GM18505 (cell line): ENCODE results near the gene NFE2L3.
A peak's percentile ranks its signal among the peaks of the same experiment; 100 is the strongest.
"Not testable (repeated sequence)": the region's sequence is repeated elsewhere in the genome, so short reads cannot be mapped to it uniquely, and the experiment has no call there.

Experiments used
- ATAC-seq: cut with Tn5 transposase; IDR thresholded peaks from one replicate; pipeline ENCODE4 v1.9.1; 2021; ENCODE audit not compliant: unreplicated experiment
- POLR2A ChIP-seq: IDR thresholded peaks from 4 replicates; pipeline ENCODE4 v1.6.1; 2011; ENCODE audit warnings: borderline replicate concordance; ENCODE audit not compliant: insufficient read depth, insufficient read length; ENCODE audit errors: extremely low read depth

The NFE2L3 gene

DNA sequence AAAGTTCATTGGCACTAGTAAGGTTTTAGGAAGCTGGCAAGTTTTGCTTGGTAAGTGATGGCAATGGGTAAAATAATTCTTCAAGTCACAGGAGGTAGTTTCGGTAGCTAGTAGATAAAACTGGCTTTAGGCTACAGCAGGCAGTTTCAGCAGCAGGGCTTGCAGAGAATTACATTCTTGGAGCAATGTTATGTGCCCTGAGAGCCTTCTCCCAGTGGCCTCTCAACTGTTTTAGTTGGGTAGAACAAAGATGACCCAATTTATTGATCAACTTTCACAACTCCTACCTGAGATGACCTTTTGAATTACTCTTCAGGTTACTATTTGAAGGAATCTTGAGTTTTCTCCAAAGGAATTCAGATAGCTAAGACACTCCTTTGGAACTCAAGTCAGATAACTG, 16.4 kb upstream of the NFE2L3 start:
- no peak for ATAC-seq
- no peak for TF ChIP-seq POLR2A

DNA sequence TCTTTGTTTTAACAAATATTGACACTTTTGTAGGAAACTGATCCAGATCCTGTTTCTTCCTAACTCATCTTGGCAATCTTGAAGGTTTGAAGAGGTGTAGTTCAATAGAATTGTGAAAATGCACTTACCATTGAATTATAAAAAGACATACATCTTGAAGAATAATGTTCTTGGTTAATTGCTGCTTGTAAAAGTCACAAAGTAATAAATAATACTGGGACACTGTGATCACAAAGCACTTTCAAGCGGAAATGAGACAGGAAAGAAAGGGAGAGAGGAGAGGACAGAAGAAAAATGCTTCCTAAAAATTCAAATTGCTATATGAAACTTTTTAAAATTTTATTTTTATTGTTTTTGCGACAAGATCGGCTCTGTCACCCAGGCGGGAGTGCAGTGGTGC, 15.2 kb upstream of the NFE2L3 start:
- no peak for ATAC-seq
- no peak for TF ChIP-seq POLR2A

DNA sequence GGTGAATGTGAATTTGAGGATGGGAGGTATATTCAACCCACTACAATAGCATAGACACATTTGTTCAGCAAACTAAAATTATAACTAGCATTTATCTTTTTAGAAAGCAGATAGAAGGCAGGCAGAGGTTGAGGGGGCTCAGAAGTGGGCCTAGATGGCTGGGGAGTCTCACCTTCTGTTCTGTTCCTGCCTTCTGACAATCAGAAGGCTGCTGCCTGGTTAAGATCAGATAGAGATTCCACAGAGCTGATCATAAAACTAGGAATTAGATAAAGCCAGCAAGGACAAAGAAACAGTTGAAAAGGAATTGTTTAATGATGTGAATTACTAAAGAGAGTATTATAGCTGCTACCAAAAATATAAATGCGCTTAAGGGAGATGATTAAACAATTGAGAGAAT, 11.6 kb upstream of the NFE2L3 start:
- TF ChIP-seq POLR2A: no peak
- ATAC-seq: no peak

DNA sequence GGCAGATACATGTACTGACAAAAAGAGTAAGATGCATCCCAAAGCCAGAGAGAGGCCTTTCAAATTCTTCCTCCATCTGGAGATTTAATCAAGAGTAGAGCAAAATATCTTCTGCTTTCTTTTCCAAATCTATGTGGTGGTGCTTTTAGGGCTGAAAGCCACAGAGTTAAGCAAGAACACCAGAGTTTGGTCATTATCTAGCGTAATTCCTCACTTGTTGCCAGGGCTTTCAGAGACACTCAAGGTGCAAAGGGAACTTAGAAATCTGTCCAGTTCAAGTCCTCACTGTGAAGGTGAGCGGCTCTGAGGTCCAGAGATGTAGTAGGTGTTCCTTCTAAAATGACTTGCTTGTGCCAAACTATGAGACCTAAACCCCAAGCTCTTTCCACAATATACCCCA, 10.9 kb upstream of the NFE2L3 start:
- no peak for ATAC-seq
- TF ChIP-seq POLR2A: no peak

DNA sequence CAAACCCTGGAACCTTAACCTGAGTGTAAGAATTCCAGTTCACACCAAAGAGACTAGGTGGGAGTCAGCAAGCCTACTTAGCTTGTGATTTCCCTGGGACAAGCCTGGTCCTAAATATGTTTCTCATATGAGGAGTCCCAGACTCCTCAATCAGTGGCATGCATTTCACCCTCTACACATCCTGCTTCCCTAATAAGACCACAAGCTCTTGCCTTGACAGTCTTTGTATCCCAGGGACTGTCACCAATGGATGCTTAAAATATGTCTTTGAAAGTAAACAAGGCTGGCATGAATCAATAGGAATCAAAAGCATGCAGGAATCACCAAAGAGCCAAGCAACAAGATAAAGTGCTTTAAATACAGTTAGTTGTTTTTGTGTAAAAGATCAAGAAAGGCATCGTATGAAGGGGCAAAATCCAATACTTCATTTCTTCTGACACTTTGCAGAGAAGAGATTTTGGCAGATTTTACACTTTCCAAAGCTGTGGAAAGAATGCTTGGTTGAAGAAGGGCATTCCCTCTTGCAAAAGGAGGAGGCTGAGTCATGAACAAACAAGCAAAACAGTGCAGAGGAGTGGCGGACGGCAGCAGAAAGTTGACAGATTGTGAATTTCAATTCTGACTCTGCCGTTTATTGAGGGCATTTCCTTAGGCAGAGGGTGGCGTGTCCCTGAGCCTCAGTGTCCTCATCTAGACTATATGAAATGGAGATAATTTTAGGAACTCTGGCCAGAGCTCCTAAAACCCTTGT, 8.5 kb upstream of the NFE2L3 start:
- ATAC-seq: no peak
- no peak for TF ChIP-seq POLR2A

DNA sequence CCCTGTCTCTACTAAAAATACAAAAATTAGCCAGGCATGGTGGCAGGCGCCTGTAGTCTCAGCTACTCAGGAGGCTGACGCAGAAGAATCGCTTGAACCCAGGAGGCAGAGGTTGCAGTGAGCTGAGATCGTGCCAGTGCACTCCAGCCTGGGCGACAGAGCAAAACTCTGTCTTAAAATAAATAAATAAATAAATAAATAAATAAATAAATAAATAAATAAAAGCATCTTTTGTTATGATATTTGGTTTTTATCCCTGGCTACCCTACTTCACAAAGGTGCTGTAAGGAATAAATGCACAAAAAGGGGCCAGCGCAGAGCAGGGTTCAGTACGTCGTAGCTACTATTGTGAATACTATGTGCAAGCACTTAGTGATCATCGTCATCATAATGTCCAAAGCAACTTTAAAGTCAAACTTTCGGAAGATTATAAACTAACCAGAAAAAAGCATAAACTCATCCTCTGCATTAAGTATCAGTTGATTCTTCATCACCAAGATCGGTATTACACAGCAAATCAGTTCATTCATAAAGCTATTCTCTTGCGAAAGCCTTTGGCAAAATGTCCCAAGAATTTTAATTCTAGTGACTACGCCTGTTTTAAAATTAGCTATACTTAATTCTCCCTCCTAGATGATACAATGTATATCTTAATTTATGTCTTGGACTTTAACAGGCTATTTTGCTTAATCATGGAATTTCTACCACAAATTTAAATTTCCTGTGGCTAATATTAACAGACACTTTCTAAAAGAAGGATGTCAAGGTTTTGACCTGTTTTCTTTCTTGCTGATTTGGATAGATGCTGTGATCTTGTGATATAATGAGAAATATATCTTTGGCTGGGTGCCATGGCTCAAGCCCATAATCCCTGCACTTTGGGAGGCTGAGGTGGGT, 7.6 kb upstream of the NFE2L3 start:
- ATAC-seq: no peak
- TF ChIP-seq POLR2A: no peak

DNA sequence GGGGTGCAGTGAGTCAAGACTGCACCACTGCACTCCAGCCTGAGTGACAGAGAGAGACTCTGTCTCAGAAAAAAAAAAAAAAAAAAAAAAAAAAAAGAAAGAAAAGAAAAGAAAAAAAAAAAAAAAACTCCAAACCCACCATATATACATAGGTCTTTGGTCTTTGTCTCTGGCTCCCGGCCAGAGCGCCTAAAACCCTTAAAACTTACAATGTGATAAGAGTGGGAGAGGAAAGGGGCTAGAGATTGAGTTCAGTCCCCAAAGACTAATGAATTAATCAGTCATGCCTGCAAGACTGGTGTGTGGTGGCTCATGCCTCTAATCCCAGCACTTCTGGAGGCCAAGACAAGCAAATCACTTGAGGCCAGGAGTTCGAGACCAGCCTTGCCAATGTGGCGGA, 6.8 kb upstream of the NFE2L3 start:
- no peak for TF ChIP-seq POLR2A

DNA sequence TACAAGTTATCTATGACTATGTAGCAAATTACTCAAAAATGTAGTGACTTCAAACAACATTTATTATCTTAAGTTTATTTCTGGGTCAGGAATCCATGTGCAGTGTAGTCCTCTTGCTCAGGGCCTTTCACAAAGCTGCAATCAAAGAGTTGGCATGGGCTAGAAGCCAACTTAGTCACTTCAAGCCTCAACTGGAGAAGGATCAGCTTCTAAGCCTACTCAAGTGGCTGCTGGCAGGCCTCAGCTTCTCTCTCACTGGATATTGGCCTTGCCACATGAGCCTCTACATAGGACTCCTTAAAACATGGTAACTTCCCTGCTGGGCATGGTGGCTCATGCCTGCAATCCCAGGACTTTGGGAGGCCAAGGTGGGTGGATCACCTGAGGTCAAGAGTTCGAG, 5.0 kb upstream of the NFE2L3 start:
- no peak for TF ChIP-seq POLR2A
- ATAC-seq: no peak

More for the DNA sequence above, 6.8 kb upstream of the NFE2L3 start:
- no peak for ATAC-seq

DNA sequence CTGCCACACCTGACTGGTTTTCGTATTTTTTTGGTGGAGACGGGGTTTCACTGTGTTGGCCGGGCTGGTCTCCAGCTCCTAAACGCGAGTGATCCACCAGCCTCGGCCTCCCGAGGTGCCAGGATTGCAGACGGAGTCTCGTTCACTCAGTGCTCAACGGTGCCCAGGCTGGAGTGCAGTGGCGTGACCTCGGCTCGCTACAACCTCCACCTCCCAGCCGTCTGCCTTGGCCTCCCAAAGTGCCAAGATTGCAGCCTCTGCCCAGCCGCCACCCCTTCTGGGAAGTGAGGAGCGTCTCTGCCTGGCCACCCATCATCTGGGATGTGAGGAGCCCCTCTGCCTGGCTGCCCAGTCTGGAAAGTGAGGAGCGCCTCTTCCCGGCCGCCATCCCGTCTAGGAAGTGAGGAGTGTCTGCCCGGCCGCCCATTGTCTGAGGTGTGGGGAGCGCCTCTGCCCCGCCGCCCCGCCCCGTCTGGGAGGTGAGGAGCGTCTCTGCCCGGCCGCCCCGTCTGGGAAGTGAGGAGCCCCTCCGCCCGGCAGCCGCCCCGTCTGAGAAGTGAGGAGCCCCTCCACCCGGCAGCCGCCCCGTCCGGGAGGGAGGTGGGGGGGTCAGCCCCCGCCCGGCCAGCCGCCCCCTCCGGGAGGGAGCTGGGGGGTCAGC, 4.2 kb upstream of the NFE2L3 start:
- not testable (repeated sequence) for ATAC-seq

DNA sequence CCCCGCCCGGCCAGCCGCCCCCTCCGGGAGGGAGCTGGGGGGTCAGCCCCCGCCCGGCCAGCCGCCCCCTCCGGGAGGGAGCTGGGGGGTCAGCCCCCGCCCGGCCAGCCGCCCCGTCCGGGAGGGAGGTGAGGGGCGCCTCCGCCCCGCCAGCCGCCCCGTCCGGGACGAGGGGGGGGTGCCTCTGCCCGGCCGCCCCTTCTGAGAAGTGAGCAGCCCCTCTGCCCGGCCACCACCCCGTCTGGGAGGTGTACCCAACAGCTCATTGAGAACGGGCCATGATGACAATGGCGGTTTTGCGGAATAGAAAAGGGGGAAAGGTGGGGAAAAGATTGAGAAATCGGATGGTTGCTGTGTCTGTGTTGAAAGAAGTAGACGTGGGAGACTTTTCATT, 3.7 kb upstream of the NFE2L3 start:
- ATAC-seq: not testable (repeated sequence)

DNA sequence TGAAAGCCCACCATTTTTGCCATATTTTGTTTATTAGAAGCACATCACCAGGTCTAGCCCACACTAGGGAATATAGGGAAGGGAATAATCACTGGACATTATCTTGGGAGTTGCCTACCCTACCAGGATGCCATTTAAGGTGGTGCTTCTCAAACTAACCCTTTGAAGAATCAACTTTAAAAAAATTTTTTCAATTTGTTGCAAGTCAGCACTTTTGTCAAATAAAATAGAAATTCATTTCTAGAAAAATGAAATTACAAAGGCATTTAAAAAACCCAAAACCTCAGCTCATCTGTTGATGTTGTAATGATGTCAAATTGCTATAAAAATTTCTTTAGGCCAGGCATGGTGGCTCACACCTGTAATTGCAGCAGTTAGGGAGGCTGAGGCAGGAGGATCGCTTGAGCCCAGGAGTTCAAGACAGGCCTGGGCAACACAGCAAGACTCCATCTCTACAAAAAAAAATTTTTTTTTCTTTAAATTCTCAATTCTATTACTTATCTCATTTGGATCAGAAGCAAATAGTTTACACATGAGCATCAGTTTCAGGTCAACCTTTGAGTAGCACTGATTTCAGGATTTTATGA, 2.5 kb upstream of the NFE2L3 start:
- ATAC-seq: no peak

DNA sequence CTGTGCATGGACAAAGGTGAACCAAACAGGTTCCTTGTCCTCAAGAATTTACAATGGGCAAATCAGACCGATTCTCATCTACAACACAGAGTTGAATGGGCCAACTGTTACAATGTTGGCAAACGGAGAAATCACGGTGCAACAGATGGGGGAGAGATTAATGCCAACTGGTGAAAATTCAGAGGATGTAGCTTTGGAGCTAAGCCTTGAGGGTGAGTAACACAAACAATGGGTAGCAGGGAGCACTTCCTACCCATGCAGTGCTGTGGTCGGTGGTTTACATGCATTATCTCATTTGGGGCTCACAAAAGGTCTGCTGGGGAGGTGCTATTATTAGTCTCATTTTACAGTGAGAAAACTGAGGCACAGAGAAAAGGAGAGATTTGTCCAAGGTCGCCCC, 902 bp upstream of the NFE2L3 start:
- ATAC-seq: no peak
- no peak for TF ChIP-seq POLR2A

More for the DNA sequence above, 2.5 kb upstream of the NFE2L3 start:
- TF ChIP-seq POLR2A: no peak

DNA sequence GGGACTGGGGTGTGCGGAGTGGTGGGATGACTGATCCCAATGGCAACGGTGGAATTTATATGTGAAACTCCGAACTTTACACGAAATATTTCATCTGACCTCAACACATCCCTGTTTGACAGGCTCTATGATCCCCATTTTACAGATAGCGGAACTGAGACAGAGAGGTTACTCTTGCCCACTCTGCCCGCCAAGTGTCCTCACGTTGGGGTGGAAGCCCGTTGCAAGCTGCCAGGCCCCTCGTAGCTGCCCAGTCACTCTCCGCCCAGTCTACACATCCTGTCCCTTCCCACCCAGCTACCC, 397 bp upstream of the NFE2L3 start:
- ATAC-seq: no peak

DNA sequence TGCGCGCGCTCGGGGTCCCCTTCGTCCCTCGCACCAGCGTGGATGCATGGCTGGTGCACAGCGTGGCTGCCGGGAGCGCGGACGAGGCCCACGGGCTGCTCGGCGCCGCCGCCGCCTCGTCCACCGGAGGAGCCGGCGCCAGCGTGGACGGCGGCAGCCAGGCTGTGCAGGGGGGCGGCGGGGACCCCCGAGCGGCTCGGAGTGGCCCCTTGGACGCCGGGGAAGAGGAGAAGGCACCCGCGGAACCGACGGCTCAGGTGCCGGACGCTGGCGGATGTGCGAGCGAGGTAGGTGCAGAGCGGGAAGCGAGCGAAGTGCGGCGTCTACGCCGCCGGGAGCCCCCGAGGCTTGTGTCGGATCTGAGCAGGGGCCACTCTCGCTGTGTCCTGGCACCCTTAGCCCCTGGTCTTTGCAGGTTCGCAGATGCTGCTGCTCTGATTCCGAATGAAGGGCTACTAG, 813 bp downstream of the NFE2L3 start:
- ATAC-seq: peak; percentile 16

More for the DNA sequence above, 397 bp upstream of the NFE2L3 start:
- TF ChIP-seq POLR2A: no peak

DNA sequence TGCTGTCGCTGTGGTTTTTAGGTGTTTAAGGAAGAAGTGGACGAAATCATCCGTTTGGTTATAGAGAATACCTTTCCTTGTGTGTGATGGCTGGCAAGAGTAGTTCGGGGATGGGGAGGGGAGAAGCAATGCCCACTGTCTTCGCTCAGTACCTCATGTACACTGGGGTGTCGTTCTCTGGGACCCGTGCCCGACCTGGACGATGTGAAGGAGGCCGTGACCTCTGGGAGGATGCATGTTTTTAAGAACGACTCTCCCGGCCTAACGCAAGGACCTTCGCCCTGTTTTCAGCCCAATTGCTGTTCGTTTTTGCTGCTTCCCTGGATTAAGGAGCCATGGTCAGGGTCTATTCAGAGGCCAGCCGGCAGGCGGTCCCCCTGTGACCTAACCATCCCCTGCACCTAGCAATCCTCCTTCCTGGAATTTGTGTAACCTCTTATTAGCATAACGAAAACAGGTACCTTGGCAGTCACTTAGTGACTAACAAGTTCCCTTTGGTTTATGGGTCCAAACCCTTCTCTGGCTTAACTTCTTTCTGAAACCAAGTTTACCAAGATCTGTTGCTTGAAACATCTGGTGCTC, 1.3 kb downstream of the NFE2L3 start:
- no peak for ATAC-seq
- TF ChIP-seq POLR2A: no peak
